GM21576 (cell line): ENCODE measurements around the gene RUFY4.
"Not testable (repeated sequence)": the region's sequence is repeated elsewhere in the genome, so short reads cannot be mapped to it uniquely, and the experiment has no call there.

Source experiments
- ATAC-seq: cut with Tn5 transposase; IDR thresholded peaks from one replicate; pipeline ENCODE4 v1.9.1; 2021; ENCODE audit warnings: mild to moderate bottlenecking, moderate library complexity; ENCODE audit not compliant: unreplicated experiment

RUFY4 gene

DNA sequence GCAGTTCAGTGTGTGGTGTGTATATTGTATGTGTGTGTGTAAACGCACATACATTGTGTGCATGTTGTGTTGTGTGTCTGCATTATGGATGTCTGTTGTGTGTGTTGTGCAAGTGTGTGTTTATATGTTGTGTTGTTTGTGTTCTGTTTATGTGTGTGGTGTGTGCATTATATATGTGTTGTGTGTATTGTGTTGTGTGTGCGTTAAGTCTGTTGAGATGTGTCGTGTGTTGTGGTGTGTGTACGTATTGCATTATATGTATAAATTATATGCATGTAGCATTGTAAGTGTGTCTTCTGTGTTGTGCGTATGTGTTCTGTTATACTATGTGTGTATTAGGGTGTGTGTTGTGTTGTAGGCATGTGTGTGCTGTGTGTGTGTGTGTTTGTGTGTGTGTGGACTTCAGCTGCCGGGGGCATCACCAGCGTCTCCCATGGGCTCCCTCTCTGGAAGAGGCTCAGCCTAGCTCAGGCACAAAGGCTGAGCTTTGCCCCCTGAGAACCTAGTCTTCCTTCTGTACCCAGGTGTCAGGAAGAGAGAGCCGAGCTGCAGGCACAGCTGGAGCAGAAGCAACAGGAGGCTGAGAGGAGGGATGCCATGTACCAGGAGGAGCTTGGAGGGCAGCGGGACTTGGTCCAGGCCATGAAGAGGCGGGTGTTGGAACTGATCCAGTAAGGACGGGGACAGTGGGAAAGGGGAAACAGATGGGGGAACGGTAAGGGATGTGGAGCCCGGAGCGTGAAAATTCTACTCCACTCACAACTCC is 13.7 kb downstream of the RUFY4 start:
- no peak for ATAC-seq

DNA sequence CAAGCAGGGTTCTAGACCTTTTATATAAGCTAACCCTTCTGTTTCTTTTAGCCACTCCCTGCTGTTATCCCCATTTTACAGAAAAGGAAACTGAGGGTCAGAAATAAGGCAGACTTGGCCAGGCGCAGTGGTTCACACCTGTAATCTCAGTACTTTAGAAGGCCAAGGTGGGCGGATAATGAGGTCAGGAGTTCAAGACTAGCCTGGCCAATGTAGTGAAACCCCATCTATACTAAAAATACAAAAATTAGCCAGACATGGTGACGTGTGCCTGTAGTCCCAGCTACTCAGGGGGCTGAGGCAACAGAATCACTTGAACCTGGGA is 14.3 kb downstream of the RUFY4 start:
- no peak for ATAC-seq

DNA sequence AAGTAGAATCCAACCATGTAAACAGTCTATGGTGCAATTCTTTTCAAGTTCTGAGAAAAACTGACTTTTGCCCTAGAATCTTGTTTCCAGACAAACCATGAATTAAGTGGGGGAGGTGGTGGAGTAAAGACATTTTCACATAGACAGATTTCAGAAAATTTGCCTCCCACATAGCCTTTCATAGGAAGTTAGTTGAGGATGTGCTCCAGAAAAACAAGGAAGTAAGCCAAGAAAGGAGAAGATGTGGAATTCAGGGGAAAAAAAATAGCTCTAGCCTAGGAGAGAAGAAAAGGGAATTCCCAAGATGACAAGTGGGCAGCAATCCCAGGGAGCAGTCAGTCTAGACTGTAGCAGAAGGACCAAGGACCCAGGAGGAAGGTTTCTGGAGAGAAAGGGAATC is 17.4 kb downstream of the RUFY4 start:
- ATAC-seq, result no peak

DNA sequence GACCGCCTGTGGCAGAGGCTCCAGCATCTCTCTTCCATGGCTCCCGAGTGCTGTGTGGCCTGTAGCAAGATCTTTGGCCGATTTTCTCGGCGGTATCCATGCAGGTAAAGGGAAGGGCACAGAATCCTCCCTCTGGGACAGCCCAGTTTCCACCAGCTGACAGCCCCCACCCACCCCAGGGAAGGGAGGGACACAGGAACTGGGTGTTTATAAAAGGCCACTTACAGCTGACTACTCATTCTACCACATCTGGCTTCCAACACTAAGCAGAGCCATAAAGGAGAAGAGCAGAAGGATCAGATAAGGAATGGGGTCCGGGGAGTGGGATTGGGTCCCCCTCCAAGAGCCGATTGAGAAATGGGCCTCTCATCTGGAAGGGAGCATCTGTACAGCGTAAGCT is 20.2 kb downstream of the RUFY4 start:
- no peak for ATAC-seq

DNA sequence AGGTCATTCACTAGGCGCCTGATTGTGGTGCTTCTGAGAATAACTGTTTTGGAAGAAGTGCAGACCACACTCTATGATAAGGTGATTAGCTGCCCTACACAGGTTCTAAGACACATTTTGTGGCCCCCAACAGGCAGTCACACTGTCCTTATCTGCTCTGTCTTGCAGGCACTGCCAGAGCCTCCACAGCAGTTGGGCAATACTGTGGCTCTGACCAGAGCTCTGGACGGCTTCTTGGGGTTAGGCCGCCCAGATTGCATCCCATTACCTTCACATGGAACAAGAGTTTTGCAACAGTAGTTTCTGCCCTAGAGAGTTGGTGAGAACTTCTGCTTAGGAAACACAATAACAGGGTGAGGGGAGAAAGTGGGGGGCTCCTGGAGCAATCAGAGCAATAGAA is 22.7 kb downstream of the RUFY4 start:
- ATAC-seq, result no peak

DNA sequence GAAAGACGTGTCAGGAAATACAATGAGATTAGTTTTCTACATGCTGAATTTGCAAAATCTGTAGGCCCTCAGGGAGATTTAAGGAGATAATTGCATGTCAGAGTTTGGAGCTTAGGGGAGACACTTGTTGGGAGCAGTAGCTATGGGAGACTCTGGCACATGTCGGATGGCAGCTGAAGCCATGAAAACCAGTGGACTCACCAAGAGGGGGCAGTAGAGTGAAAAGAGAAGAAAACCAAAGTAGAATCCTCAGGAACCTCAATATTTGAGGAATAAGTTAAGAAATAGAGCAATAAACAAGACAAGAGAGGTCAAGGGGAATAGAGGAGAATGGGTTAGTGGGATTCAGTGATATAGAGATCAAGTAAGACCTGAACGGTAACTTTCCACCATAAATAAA is 24.8 kb downstream of the RUFY4 start:
- ATAC-seq, result no peak

DNA sequence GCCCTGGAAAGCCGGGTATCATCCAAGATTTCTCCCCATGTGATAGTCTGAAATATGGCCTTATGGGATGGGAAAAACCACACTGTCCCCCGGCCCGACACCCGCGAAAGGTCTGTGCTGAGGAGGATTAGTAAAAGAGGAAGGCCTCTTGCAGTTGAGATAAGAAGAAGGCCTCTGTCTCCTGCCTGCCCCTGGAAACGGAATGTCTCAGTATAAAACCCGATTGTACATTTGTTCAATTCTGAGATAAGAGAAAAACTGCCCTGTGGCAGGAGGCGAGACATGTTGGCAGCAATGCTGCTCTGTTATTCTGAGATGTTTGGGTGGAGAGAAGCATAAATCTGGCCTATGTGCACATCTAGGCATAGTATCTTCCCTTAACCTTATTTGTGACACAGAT is 26.8 kb downstream of the RUFY4 start:
- ATAC-seq, result no peak

DNA sequence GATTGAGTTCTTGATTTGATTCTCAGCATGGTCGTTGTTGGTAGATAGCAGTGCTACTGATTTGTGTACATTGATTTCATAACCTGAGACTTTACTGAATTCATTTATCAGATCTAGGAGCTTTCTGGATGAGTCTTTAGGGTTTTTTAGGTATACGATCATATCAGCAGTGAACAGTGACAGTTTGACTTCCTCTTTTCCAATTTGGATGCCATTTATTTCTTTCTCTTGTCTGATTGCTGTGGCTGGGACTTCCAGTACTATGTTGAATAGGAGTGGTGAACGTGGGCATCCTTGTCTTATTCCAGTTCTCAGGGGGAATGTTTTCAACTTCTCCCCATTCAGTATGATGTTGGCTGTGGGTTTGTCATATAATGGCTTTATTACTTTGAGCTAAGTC is 28.9 kb downstream of the RUFY4 start:
- no peak for ATAC-seq

DNA sequence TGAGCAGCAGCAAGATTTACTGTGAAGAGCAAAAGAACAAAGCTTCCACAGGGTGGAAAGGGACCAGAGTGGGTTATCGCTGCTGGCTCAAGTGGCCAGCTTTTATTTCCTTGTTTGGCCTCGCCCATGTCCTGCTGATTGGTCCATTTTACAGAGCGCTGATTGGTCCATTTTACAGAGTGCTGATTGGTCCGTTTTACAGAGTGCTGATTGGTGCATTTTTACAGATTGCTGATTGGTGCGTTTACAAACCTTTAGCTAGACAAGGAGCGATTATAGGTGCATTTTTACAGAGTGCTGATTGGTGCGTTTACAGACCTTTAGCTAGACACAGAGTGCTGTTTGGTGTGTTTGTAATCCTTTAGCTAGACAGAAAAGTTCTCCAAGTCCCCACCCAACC is 39.8 kb downstream of the RUFY4 start:
- not testable (repeated sequence) for ATAC-seq

DNA sequence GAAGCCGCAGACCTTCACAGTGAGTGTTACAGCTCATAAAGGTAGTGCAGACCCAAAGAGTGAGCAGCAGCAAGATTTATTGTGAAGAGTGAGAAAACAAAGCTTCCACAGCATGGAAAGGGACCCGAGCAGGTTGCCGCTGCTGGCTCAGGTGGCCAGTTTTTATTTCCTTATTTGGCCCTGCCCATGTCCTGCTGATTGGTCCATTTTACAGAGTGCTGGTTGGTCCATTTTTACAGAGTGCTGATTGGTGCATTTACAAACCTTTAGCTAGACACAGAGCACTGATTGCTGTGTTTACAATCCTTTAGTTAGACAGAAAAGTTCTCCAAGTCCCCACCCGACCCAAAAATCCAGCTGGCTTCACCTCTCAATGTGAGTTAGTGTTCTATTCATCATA is 52.7 kb downstream of the RUFY4 start:
- not testable (repeated sequence) for ATAC-seq

DNA sequence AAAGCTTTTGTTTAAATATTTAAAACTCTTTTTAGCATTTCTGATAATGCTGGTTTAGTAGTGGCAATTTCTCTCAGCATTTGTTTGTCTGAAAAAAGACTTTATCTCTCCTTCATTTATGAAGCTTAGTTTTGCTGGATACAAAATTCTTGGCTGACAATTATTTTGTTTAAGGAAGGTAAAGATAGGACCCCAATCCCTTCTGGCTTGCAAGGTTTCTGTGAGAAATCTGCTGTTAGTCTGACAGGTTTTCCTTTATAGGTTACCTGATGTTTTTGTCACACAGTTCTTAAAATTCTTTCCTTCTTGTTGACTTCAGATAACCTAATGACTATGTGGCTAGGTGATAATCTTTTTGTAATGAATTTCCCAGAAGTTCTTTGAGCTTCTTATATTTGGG is 53.2 kb downstream of the RUFY4 start:
- ATAC-seq, result not testable (repeated sequence)

DNA sequence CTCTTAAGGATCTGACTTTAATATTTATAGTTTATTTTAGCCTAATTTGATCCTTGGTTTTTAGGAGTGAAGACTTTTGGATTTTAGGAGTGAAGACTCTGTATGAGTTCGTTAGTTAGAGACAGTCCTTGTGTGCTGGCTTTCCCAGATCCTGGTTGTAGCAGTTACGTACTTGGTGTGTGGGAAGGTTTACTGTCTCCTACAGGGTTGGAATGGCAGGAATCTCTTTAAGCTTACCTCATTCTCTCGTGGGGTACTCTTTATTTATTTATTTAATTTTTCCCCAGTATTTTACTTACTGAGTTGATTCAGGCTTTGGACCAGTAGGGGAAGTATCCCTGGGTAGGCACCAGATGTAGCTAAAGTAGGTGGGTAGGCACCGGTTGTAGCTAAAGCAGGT is 54.9 kb downstream of the RUFY4 start:
- no peak for ATAC-seq

DNA sequence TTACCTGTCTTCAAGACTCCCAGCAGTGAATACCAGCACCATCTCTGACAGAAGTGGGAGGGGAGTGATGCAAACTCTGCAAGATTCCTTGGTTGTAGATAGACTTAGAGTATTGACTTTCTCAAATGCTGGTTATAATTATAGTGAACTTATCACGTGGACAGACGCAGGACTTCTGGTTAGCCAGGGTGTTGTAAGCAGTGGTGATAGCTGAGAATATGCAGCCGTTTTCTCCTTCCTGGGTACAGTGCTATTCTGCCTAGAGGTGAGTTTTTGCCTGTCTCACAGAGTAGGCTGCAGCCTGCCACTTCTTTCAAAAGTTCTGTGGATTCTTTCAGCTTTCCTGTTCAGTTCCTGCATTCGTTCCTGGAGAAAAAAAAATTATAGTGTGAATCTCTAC is 56.0 kb downstream of the RUFY4 start:
- no peak for ATAC-seq

DNA sequence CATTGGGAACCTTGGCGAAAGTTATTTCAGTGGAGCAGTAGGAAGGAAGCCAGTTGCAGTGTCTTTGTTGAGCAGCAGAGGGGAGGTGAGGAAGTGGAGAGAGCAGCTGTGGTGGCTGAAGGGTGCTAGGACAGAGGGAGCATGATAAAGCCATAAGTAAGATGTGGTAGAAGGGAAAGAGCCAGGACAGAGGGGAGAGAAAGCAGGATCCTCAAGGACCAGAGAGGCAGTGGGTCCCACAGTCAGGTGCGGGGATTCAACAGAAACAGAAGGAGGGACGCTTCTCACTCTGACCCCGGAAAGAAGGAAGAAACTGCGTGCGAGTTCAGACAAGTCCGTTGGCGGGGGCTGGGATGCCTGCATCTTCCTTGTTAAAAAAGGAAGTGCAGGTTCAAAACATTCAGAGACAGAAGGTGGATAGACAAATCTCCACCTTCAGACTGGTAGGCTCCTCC is 56.6 kb downstream of the RUFY4 start, which contains the start of gene CXCR2:
TSS of gene CXCR2 (plus strand) at position 403 of the 455 bp plus-strand sequence. CDS start 8,774 bp downstream, outside the sequence.
- ATAC-seq, result no peak

DNA sequence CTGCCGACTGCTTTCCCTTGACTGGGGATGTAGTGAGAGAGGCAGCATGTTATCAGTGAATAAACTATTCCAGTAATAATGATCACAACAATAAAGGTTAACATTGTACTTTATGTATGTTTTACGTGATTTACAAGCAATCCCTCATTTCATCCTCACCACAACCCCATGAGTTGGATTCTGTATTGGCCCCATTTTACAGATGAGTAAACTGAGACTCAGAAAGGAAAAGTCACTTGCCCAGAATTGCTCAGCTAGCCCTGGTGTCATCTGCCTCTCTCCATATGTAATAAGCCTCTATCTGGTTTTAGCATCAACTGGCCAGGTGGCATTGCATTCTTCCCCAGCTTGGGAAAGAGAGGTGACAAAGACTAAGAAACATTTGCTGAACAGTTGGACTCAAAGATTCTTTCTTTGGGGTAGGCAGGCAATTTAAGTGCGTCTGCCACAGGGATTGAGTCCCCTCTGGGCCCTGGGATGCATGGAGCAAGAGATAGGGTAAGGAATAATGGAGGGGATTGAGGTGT is 58.9 kb downstream of the RUFY4 start:
- no peak for ATAC-seq

DNA sequence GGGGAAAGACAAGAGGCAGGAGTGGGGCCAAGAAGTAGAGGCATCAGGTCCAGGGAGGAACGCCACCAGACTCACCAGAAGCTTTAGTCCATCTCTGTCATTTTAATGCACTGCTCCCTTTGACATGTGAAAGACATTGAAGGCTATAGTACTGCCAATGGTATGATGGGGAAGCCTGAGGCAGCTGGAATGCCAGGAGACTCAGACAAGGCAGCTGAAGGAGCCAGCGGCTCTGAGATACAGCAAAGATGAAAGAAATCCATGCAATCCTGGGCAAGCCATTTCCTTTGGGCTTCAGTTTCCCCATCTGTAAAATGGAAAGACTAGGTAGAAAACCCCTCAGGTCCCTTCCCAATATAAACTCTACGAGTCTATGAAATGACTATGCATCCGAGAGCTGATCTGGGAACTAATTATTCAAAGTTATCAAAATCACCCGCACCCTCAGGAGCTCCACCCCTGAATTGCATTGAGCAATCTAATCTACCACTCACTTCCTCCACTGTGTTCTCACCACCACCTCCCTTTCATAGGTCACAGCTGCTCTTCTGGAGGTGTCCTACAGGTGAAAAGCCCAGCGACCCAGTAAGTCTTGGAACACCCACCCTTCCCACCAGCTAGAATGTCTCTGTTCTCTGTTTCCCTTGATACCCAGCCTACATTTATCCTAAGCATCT is 59.9 kb downstream of the RUFY4 start:
- ATAC-seq, result no peak

DNA sequence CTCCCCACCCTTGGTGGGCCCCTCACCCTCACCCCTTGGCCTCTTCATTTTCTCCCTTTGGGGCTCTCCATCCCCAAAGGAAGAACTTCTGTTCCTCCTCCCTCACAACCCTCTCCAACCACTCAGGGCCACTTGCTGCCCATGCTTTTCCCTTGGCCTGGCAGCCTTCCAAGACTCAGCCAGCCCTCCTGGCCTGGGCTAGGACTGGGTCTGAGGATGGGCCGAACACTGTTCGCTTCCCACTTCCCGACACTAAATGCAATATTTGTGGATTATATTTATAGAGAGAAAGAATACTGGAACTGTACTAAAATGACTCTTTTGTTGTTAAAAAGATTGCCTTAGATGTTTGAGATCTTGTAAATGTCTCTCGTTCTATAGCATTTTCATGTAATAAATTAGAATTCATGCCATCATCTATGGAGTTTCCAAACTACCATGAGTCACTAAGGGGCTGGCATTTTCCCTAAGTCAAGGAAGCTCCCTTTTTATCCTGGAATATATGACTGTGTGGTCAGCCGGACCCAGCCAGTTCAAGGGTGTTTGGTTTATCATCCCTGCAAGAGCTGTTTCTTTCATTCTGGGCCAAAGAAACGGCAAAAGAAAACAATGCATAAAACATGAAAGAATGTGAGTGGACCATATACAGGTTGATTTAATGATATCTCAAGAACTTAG is 60.5 kb downstream of the RUFY4 start:
- ATAC-seq, result no peak

DNA sequence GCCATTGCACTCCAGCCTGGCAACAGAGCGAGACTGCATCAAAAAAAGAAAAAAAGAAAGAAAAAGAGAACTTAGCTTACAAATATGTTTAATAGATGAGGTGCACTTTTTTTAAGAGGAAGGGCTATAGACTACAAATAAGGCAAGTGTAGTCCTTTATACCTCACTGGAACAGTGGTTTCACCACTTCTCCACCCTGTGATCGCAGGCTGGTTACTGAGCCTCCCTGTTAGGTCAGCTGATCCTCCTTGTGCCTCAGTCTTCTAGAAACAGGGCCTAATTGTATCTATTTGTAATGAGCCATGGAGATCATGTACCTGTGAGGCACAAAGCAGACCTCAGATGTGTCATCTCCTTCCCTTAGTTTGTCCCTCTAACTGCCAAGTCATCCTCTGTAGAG is 61.3 kb downstream of the RUFY4 start:
- no peak for ATAC-seq

DNA sequence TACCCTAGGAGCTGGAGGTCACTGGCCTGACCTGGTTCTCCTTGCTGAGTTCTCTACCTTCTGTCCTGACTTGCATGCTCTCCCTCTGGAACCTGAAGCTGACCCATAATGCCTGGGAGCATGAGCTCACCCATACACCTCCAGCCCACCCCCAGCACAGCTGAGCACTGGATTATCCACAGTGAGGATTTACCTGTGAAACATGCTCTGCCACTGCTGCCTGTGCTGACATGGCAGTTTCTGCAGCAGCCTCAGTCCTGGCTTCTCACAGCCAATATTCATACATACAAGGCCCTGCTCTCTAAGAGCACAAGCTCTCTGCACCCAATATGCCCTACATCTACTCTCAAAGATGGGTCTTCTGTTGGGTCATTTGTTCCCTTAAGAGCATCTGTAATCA is 61.8 kb downstream of the RUFY4 start:
- no peak for ATAC-seq

DNA sequence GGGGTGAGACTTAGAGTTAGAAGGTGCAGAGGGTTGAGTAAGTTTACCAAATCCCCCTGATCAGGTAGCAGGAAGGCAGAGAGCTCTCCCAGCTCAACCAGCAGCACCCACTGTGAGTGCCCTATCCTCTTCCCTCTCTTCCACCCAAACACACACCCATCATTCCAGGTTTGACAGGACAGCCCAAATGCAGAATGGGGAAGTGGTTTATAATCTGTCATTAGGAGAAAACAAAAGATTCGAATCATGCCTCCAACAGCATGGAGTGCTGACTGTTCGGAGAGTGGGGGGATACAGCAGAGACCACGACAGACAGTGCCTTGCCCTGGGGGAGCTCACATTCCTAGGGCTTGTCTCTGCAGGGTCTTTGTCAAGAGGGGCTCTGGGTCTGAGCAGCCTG is 68.5 kb downstream of the RUFY4 start:
- ATAC-seq, result no peak

DNA sequence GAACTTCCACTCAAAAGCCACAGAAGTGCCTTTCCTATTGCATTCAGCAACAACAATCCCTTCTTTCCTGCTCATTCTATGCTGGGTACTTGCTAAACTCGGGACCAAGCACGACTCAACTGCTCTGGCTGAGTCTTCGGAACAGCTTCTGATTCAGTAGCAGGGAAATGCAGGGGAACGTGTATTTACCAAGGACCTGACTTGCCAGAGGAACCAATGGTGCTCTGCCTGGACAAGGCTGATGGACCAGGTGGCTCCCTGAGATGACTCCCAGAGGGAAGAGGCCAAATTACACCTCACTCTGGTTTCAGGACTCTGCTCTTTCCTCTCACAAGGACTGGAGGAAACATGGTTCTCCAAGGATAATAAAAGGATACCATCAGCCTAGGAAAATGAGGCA is 69.0 kb downstream of the RUFY4 start:
- ATAC-seq, result no peak
